SK-N-SH (cell line): ENCODE measurements around the gene C9orf85. TPM values are rescaled to one million over a fixed set of nuclear protein-coding genes. Genes with fewer than 3 reads are reported as not detected.

Experiments used
- CTCF ChIA-PET: fragments of 300-600, 350-600 bp; formaldehyde crosslinking; extraction: SDS; loops from one replicate; lab custom pipeline; 2021; lab: Yijun Ruan, JAX
- POLR2A ChIA-PET: fragments of 350-600 bp; sonication (Branson Sonifier 250); formaldehyde crosslinking; extraction: SDS; loops from one replicate; lab custom pipeline; 2020; ENCODE audit warnings: antibody characterized with exemption, inconsistent platforms; lab: Yijun Ruan, JAX
- DNase-seq: peaks from one replicate; pipeline ENCODE4 v3.0.0; 2012
- H2AFZ ChIP-seq: fragments of 200-600 bp; sonication (generic); 2 replicates; pipeline ENCODE4 v1.8.1; 2016; ENCODE audit warnings: antibody characterized with exemption, mild to moderate bottlenecking, low read depth
- H3F3A ChIP-seq: fragments of 200-600 bp; sonication (generic); replicated peaks from 2 replicates; pipeline ENCODE3; 2016; ENCODE audit warnings: antibody characterized with exemption, mild to moderate bottlenecking; ENCODE audit not compliant: insufficient read depth
- H3K27ac ChIP-seq, 2 experiments: fragments of 200-500 bp in 1 of 2; fragments of 200-600 bp in 1 of 2; sonication (Bioruptor generic) in 1 of 2; sonication (generic), shearing (Covaris generic) in 1 of 2; 2 replicates each; pipeline versions ENCODE4 v1.5.1 to v1.6.1; 2014 to 2016; ENCODE audit warnings: low read depth in 2 of 2, inconsistent platforms in 1 of 2, low read length in 1 of 2, mild to moderate bottlenecking in 1 of 2, mixed read lengths in 1 of 2
- H3K27me3 ChIP-seq: fragments of 200-600 bp; sonication (generic), shearing (Covaris generic); 2 replicates; pipeline ENCODE4 v1.6.1; 2016; ENCODE audit warnings: mixed run types; ENCODE audit not compliant: insufficient read depth
- H3K36me3 ChIP-seq, 2 experiments: fragments of 200-500 bp in 1 of 2; fragments of 200-600 bp in 1 of 2; sonication (Bioruptor generic) in 1 of 2; sonication (generic) in 1 of 2; replicated peaks in 1 of 2; 2 replicates each; pipeline versions ENCODE3 to v1.5.1; 2014 to 2016; ENCODE audit warnings: low read length in 1 of 2, mild to moderate bottlenecking in 1 of 2; ENCODE audit not compliant: insufficient read depth in 2 of 2, control insufficient read depth in 1 of 2
- H3K4me1 ChIP-seq, 2 experiments: fragments of 200-500 bp in 1 of 2; fragments of 200-600 bp in 1 of 2; sonication (Bioruptor generic) in 1 of 2; sonication (generic), shearing (Covaris generic) in 1 of 2; 2 replicates each; pipeline versions ENCODE4 v1.5.1 to v1.6.1; 2014 to 2016; ENCODE audit warnings: low read depth in 1 of 2, low read length in 1 of 2, mixed run types in 1 of 2; ENCODE audit not compliant: insufficient read depth in 2 of 2, control insufficient read depth in 1 of 2
- H3K4me2 ChIP-seq: fragments of 200-600 bp; sonication (generic), shearing (Covaris generic); 2 replicates; pipeline ENCODE4 v1.6.1; 2017; ENCODE audit warnings: mixed run types
- H3K4me3 ChIP-seq, 2 experiments: fragments of 200-500 bp in 1 of 2; fragments of 200-600 bp in 1 of 2; sonication (Bioruptor generic) in 1 of 2; sonication (generic), shearing (Covaris generic) in 1 of 2; 2 replicates each; pipeline versions ENCODE4 v1.5.1 to v1.8.1; 2014 to 2016; ENCODE audit warnings: low read depth in 2 of 2, inconsistent platforms in 1 of 2, low read length in 1 of 2, mild to moderate bottlenecking in 1 of 2, mixed read lengths in 1 of 2, moderate library complexity in 1 of 2
- H3K79me2 ChIP-seq: fragments of 200-600 bp; sonication (generic); 2 replicates; pipeline ENCODE4 v1.8.1; 2017; ENCODE audit warnings: mild to moderate bottlenecking; ENCODE audit not compliant: insufficient read depth
- H3K9ac ChIP-seq: fragments of 200-600 bp; sonication (generic); 2 replicates; pipeline ENCODE4 v1.6.1; 2017; ENCODE audit warnings: mixed run types
- H3K9me2 ChIP-seq: fragments of 200-600 bp; sonication (generic); 2 replicates; pipeline ENCODE4 v1.6.1; 2017; ENCODE audit warnings: mixed run types
- H3K9me3 ChIP-seq: fragments of 200-600 bp; sonication (generic); 2 replicates; pipeline ENCODE4 v1.6.1; 2017; ENCODE audit warnings: mixed run types, mild to moderate bottlenecking, moderate library complexity
- H4K20me1 ChIP-seq: fragments of 200-600 bp; sonication (generic); 2 replicates; pipeline ENCODE4 v1.6.1; 2017; ENCODE audit warnings: mild to moderate bottlenecking, mixed run types; ENCODE audit not compliant: insufficient read depth
- EP300 ChIP-seq, 2 experiments: IDR thresholded peaks; 2 replicates each; pipeline versions ENCODE4 v1.4.0 to v1.6.1; 2012; ENCODE audit warnings: borderline replicate concordance in 1 of 2, low read depth in 1 of 2, low read length in 1 of 2
- FOXM1 ChIP-seq: IDR thresholded peaks from 2 replicates; pipeline ENCODE4 v1.4.0; 2012; ENCODE audit warnings: low read depth, mild to moderate bottlenecking
- GABPA ChIP-seq: IDR thresholded peaks from 2 replicates; pipeline ENCODE4 v1.4.0; 2012; ENCODE audit warnings: low read depth, mild to moderate bottlenecking
- NFIC ChIP-seq: IDR thresholded peaks from 2 replicates; pipeline ENCODE4 v1.4.0; 2012; ENCODE audit warnings: borderline replicate concordance
- PBX3 ChIP-seq: IDR thresholded peaks from 2 replicates; pipeline ENCODE4; 2012
- RAD21 ChIP-seq: IDR thresholded peaks from 2 replicates; pipeline ENCODE4 v1.6.1; 2012; ENCODE audit warnings: mild to moderate bottlenecking, low read length
- TEAD4 ChIP-seq: IDR thresholded peaks from 2 replicates; pipeline ENCODE4 v1.4.0; 2012; ENCODE audit warnings: mild to moderate bottlenecking, borderline replicate concordance; ENCODE audit not compliant: insufficient read depth
- USF1 ChIP-seq: IDR thresholded peaks from 2 replicates; pipeline ENCODE4 v1.4.0; 2012; ENCODE audit warnings: low read depth, borderline replicate concordance
- YY1 ChIP-seq: IDR thresholded peaks from 2 replicates; pipeline ENCODE4 v1.4.0; 2012; ENCODE audit warnings: low read depth, mild to moderate bottlenecking
- WGBS: methylation state at CpG from one replicate; pipeline ENCODE4 v1.1.6; 2017; ENCODE audit warnings: low lambda C conversion rate; 5-methylcytosine and 5-hydroxymethylcytosine counted together
- polyA plus RNA-seq, 3 experiments: library from polyadenylated mRNA; depleted of rRNA; stranded (reverse); fragments of >200 nt; gene quantifications; 2 replicates each; pipeline ENCODE4 v1.2.3, GENCODE V29; 2012
- TF ChIP-seq, protein P1 (sequence below): IDR thresholded peaks from 2 replicates; pipeline ENCODE4 v1.6.1; 2012; ENCODE audit warnings: mild to moderate bottlenecking, low read depth, low read length, moderate library complexity
- TF ChIP-seq, protein P2 (sequence below): fragments of 200-600 bp; sonication (generic); IDR thresholded peaks from 2 replicates; pipeline ENCODE4 v1.6.1; 2017; ENCODE audit warnings: antibody characterized with exemption, mild to moderate bottlenecking, moderate library complexity

Gene C9orf85
- polyA plus RNA-seq, 1 of the 3 experiments (the other 2 are of a cell fraction): 11.1 TPM

DNA sequence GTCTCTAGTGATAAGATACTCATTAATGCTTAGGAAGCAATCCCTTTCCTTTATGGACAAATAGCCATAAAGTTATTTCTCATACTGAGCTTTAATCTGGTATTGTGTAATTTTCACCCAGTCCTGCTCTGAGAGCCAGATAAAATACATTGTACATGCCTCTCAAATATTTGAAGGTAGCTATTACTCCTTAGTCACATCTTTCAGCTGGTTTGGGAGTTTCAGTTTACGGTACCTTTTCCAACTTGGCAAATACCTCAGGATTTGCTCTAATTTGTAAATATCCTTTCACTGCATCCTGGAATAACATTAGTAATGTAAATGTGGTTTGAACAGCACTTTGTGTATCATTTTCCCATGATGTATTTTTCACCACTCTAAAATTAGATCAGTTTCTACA lies 47.8 kb upstream of the C9orf85 start (continued):
- TF ChIP-seq, protein P1, sequence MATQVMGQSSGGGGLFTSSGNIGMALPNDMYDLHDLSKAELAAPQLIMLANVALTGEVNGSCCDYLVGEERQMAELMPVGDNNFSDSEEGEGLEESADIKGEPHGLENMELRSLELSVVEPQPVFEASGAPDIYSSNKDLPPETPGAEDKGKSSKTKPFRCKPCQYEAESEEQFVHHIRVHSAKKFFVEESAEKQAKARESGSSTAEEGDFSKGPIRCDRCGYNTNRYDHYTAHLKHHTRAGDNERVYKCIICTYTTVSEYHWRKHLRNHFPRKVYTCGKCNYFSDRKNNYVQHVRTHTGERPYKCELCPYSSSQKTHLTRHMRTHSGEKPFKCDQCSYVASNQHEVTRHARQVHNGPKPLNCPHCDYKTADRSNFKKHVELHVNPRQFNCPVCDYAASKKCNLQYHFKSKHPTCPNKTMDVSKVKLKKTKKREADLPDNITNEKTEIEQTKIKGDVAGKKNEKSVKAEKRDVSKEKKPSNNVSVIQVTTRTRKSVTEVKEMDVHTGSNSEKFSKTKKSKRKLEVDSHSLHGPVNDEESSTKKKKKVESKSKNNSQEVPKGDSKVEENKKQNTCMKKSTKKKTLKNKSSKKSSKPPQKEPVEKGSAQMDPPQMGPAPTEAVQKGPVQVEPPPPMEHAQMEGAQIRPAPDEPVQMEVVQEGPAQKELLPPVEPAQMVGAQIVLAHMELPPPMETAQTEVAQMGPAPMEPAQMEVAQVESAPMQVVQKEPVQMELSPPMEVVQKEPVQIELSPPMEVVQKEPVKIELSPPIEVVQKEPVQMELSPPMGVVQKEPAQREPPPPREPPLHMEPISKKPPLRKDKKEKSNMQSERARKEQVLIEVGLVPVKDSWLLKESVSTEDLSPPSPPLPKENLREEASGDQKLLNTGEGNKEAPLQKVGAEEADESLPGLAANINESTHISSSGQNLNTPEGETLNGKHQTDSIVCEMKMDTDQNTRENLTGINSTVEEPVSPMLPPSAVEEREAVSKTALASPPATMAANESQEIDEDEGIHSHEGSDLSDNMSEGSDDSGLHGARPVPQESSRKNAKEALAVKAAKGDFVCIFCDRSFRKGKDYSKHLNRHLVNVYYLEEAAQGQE: no peak
- no peak for TF ChIP-seq YY1

DNA sequence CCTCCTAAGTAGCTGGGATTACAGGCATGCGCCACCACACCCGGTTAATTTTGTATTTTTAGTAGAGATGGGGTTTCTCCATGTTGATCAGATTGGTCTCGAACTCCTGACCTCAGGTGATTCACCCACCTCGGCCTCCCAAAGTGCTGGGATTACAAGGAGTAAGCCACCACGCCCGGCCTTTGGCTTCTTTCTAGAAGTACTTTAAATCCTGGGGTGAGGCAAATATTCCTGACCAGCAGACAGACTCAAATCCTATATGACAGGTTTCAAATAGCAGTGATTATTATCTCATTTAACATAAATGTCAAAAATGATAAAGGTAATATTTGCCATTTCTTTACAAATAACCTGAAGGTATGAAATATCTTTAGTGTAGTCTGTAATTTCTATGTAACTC lies 36.1 kb upstream of the C9orf85 start:
- H3K4me2 ChIP-seq: no peak overlapping the region
- H3K27ac ChIP-seq: no peak overlapping the region
- ChIA-PET POLR2A (no interaction called here), CTCF (interaction anchor here (1.7 kb wide), 1 partner anchor 21 kb away, joined by 3 read pairs; no protein-coding TSS in a partner anchor)
- H3K4me1 ChIP-seq: no peaks in the 10 kb centered on the region
- 98% methylated on average over 6 of the region's 6 CpGs for WGBS
- no peak overlapping the region for H3K4me3 ChIP-seq
- TF ChIP-seq FOXM1 (no peak), NFIC (no peak), EP300 (IDR thresholded peaks at IDR 0.05; ENCODE audit: borderline replicate concordance in 1 of 2, low read depth in 1 of 2, low read length in 1 of 2) (no peak), PBX3 (no peak), GABPA (no peak), USF1 (no peak), TEAD4 (no peak), RAD21 (no peak)
- TF ChIP-seq, protein P2, sequence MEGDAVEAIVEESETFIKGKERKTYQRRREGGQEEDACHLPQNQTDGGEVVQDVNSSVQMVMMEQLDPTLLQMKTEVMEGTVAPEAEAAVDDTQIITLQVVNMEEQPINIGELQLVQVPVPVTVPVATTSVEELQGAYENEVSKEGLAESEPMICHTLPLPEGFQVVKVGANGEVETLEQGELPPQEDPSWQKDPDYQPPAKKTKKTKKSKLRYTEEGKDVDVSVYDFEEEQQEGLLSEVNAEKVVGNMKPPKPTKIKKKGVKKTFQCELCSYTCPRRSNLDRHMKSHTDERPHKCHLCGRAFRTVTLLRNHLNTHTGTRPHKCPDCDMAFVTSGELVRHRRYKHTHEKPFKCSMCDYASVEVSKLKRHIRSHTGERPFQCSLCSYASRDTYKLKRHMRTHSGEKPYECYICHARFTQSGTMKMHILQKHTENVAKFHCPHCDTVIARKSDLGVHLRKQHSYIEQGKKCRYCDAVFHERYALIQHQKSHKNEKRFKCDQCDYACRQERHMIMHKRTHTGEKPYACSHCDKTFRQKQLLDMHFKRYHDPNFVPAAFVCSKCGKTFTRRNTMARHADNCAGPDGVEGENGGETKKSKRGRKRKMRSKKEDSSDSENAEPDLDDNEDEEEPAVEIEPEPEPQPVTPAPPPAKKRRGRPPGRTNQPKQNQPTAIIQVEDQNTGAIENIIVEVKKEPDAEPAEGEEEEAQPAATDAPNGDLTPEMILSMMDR: no peak
- H3F3A ChIP-seq: no peaks in the 10 kb centered on the region
- H2AFZ ChIP-seq: no peak overlapping the region
- peaks cover 68% of the 10 kb centered on the region for H3K79me2 ChIP-seq
- no peaks in the 10 kb centered on the region for H3K9me2 ChIP-seq
- no peak for DNase-seq
- peaks cover 14 to 20% of the 10 kb centered on the region in 2 experiments for H3K36me3 ChIP-seq
- peaks cover 11% of the 10 kb centered on the region for H3K9me3 ChIP-seq
- no peaks in the 10 kb centered on the region for H4K20me1 ChIP-seq
- H3K9ac ChIP-seq: no peak overlapping the region
- no peaks in the 10 kb centered on the region for H3K27me3 ChIP-seq
